NAMALWA (cell line): ENCODE results near the gene GPSM1.
"Not testable (repeated sequence)": the region's sequence is repeated elsewhere in the genome, so short reads cannot be mapped to it uniquely, and the experiment has no call there.

Source experiments
- DNase-seq: peaks from one replicate; pipeline ENCODE4 v3.0.0-alpha.2; 2015; ENCODE audit warnings: low spot score

The GPSM1 gene

GRCh38 chr9:136345281-136346156 is 18.2 kb downstream of the GPSM1 start:
- DNase-seq: no peak

GRCh38 chr9:136346157-136346481 is 18.8 kb downstream of the GPSM1 start:
- DNase-seq: no peak

GRCh38 chr9:136346927-136347465 is 19.7 kb downstream of the GPSM1 start:
- no peak for DNase-seq

GRCh38 chr9:136347472-136348256 is 20.3 kb downstream of the GPSM1 start:
- no peak for DNase-seq

- no peak for DNase-seq
Measured at GRCh38 chr9:136348691-136349090, 21.4 kb downstream of the GPSM1 start.

GRCh38 chr9:136349546-136349945 is 22.2 kb downstream of the GPSM1 start:
- no peak for DNase-seq

- DNase-seq: no peak
Measured at GRCh38 chr9:136351252-136351800, 24.0 kb downstream of the GPSM1 start.

- DNase-seq: not testable (repeated sequence)
Measured at GRCh38 chr9:136351868-136352267, 24.5 kb downstream of the GPSM1 start.

GRCh38 chr9:136352682-136353081 is 25.3 kb downstream of the GPSM1 start:
- DNase-seq: no peak

GRCh38 chr9:136353088-136353487 is 25.7 kb downstream of the GPSM1 start:
- no peak for DNase-seq

- no peak for DNase-seq
Measured at GRCh38 chr9:136353757-136354488, 26.6 kb downstream of the GPSM1 start.

- DNase-seq: no peak
Measured at GRCh38 chr9:136354592-136355085, 27.3 kb downstream of the GPSM1 start.

GRCh38 chr9:136355616-136356557 is 28.5 kb downstream of the GPSM1 start:
- DNase-seq: no peak

GRCh38 chr9:136357202-136357725 is 29.9 kb downstream of the GPSM1 start:
- no peak for DNase-seq

- no peak for DNase-seq
Measured at GRCh38 chr9:136358016-136358415, 30.7 kb downstream of the GPSM1 start.

- DNase-seq: no peak
Measured at GRCh38 chr9:136358888-136359287, 31.5 kb downstream of the GPSM1 start.

- no peak for DNase-seq
Measured at GRCh38 chr9:136359774-136360718, 32.7 kb downstream of the GPSM1 start.

- DNase-seq: no peak
Measured at GRCh38 chr9:136361047-136361753, 33.9 kb downstream of the GPSM1 start.
